GM21786 (cell line): ENCODE measurements around the gene ADH7.
"Not testable (repeated sequence)": the region's sequence is repeated elsewhere in the genome, so short reads cannot be mapped to it uniquely, and the experiment has no call there.

Experiments
- ATAC-seq: cut with Tn5 transposase; IDR thresholded peaks from one replicate; pipeline ENCODE4 v1.9.1; 2021; ENCODE audit not compliant: unreplicated experiment

The ADH7 gene

DNA sequence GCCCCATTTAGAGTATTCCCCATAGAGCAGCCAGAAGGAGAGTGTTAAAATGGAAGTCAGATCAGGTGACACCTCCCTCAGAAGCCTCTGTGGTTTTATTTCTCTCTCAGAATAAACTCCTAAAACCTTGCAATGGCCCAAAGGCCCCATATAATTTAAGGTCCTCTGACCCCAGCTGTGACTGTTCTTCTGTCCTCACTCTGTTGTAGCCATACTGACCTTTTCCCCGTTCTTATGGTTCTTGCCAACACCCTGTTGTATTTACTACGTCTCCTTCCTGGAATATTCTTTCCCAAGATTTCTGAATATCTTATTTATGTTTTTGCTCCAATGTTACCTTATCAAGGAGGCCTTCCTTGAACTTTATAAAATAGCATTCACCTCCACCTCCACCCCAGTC lies 18.0 kb downstream of the ADH7 start:
- ATAC-seq, result no peak

DNA sequence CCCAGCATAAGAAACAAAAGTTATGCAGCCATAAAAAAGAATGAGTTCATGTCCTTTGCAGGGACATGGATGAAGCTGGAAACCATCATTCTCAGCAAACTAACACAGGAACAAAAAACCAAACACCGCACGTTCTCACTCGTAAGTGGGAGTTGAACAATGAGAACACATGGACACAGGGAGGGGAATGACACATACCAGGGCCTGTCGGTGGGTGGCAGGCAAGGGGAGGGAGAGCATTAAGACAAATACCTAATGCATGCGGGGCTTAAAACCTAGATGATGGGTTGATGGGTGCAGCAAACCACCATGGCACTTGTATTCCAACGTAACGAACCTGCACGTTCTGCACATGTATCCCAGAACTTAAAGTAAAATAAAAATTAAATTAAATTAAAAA lies 19.4 kb downstream of the ADH7 start:
- not testable (repeated sequence) for ATAC-seq

DNA sequence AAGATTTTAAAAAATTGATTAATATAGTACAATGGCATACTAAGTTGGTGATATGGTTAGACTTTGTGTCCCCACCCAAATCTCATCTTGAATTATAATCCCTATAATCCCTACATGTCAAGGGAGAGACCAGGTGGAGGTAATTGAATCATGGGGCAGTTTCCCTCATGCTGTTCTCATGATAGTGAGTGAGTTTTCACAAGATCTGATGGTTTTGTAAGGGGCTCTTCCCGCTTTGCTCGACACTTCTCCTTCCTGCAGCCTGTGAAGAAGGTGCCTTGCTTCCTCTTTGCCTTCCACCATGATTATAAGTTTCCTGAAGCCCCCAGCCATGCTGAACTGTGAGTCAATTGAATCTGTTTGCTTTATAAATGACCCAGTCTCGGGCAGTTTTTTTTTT lies 20.2 kb downstream of the ADH7 start:
- ATAC-seq, result not testable (repeated sequence)

DNA sequence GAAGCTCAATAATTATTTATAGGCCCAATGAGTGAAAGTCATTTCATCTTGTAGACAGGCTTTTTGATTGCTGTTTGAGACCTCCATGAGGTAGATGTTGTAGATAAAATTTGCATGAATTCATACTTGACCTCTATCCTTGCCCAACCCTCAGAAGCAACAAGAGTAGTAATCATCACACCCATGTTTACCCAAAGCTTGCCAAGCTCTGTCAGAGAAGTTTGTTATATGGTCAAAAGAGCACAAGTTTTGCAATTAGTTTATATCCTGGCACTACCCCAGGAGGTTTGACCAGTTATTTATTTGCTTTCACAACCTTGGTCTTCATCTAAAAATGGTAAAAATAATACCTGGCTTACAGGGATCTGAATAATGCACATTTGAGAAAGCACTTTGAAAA lies 20.7 kb downstream of the ADH7 start:
- ATAC-seq, result no peak

DNA sequence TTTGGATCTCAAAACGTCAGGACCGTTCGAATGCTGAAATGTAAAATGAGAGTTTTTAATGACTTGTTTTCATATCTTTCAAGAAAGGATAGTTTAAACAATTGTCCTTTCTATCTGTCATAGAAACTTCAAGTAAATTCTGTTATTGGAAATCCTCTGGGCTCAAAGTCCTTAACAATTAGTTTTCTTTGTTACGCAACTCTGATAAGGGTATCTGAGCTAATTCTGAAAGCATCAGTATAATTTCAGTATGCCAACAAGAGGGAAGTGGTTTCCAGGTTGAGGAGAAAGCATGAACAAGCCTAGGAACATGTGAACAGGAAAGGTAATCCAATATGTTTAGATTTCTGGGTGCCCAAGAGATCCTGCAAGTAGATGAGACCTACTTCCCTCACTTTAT lies 22.0 kb downstream of the ADH7 start:
- ATAC-seq, result no peak

DNA sequence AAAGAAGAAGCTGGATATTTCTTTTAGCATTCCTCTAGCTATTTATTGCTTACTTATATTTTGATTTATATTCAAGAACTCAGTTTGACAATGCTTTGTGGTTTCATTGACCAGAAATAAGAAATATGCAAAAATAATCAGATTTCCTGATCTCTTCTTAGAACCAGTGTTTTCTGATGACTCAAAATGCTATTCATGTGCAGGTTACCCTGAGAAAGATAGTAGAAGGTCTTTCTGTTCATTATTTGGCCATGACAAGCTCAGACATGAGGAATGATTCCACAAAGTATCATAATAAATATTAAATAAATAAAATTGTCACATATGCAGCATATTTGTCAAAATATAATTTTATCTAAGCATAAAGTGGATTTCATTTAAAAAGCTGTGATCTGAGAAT lies 24.1 kb downstream of the ADH7 start:
- no peak for ATAC-seq

DNA sequence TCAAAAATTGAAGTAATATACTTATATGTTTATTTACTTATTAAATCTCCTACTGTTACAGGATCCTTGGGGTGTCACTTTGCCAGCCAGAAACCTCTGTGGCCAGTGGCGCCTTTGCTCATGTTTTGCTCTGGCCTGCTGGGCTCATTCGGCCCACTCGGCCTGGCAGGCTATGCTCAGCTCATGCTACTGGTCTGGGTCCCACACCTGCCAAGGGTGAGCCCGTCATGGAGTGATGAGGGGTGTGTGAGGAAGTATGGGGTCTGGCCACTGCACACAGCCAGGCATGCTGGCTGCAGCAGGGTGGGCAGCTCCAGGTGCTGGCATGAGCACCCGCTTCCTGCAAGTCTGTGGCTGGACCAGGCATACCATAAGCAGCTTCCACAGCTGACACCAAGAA lies 25.1 kb downstream of the ADH7 start:
- no peak for ATAC-seq

DNA sequence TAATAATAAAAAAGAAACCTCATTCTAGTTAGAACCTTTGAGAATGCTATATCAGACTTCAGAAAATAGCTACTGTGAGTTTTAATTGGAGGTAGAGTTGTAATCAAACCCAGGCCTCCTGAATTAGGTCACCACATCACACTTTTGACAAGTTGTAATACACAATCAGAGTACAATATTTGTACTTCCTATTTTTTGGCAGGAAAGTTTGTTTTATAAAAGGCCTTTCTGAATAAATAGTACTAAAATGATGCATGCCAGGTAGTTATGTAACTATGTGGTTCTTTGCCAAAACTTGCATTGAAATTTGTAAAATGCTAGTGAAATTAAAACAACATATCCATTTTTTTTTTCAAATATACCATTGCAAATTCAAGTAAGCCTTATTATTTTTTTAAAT lies 26.8 kb downstream of the ADH7 start:
- ATAC-seq, result no peak

DNA sequence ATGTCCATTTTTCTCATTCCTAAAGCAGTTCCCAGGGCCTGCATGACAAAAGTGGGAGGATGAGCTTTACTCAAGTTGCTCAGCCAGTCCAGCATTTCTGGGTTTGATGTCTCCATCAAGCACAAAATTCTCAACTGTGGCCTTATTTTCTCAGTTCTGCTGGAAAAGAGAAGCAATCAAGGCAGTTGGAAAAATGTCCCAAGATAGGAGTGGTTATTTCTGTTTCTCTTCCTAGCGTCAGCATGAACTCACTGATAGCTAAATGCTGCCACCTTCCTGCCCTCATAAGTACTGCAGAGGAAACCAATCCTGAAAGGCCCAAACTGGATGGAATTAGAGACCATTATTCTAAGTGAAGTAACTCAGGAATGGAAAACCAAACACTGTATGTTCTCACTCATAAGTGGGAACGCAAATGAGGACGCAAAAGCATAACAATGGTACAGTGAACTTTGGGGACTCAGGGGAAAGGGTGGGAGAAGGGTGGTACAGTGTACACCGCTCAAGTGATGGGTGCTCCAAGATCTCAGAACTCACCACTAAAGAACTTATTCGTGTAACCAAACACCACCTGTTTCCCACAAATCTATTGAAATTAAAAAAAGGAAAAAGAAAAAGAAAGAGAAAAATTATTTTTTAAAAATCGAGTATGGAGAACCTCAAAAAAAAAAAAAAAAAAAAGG lies 29.6 kb downstream of the ADH7 start:
- no peak for ATAC-seq

DNA sequence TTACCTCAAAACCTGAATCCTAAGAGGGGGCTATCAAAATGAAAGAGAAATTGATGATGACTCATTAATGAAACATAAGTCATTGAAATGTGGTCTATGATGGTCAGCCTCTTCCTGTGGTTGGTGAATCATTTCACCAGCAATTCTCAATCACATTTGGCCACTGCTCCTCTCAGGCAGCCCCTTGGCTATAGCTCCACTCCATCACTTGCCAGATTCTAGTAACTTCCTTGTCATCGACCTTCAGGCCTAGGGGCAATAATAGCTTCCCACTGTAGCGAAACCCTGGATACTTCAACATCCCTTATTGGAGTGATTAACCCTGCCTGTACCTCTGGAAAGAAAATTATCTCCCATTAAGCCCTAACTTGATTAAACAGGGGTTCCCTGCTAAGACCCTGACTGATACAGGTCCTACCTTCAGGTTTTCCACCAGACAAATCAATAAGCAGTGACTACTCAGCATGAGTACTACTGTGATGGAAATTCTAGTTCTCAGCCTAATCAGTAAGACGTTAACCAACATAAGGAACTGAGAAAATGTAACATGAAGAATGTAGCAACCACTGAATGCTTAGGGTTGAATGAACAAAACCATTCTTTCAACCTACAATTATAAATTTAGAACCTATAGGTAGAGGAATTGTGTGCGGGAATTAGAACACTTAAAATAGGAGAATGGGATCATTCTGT lies 30.4 kb downstream of the ADH7 start:
- peak; percentile 82 for ATAC-seq

DNA sequence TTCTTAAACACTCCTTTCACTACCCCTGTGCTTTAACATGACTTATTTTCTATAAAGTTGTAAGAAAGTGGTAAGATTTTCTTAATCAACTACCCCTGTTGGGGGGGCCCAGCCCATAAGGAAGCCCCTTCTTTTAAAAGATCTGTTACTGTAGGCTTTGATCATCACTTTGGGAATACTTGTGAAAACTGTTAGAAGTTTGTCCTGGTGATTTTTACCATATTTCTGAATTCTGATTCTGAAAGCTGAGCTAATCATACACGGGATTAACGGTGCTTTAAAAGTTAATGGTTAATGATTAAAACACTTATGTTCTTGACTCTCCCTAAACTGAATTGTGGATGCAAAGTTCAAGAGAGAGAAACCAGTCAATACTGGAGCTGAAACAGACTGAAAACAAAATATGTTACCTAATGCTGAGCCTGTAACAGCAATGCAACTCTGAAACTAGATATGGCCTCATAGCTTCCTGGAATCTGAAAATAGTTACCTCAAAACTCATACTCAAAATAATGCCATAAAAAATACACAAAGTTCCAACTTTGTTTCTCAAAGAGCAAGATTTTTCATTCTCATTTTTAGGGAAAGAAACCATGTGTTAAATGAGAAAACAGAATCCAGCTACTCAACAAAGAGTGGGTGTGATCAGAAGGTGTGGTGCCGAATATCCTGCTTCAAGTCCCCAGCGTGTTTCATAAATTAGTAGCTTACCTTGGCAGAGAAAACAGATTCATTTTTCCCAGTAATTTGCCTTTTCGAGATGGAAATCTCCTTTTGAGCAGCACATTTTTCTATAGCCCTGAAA lies 31.6 kb downstream of the ADH7 start:
- peak; percentile 71 for ATAC-seq

DNA sequence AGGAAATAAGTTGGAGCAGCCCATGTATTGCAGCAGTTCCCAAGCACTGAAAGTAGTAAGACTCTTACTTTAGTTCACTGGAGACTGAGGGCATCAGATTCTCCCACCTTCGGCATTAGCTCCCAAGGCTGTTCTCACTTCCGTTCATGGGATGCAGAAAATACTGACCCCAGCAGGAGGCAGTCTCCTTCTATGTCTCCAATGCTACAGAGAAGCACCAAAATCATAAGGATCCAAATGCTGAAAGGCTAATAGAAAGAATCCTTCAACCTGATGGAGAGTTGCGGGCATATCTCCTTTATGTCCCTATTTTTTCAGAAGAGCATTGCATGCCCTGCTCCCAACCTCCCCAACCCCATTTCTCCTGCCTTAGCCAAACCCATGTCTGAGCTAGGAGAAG lies 32.4 kb downstream of the ADH7 start:
- ATAC-seq, result no peak

DNA sequence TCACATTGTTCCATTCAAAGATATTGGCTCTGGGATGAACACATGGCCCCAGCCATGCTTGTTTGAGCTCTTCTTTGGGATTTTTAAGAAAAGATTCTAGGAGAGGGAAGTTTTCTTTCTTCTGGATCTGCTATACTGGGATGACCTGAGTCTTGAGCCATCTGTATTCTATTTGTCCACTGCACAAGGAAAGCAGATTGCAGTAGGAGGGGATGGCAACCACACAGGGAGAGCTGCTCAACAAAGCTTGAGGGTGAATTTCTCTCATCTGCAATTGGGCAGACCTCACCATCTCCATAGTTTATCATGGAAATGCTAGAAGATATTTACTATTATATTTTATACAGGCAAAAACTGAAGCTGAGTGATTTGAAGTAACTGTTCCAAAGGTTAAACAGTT lies 34.3 kb downstream of the ADH7 start:
- ATAC-seq, result no peak

DNA sequence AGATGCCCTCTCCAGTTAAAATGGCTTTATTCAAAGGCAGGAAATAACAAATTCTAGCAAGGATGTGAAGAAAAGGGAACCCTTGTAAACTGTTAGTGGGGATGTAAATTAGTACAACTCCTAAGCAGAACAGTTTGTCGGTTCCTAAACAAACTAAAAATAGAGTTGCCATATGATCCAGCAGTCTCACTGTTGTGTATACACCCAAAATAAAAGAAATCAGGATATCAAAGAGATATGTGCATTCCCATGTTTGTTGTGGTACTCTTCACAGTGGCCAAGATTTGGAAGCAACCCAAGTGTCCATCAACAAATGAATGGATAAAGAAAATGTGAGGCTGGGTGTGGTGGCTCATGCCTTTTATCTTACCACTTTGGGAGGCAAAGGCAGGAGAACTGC lies 36.1 kb downstream of the ADH7 start:
- ATAC-seq, result no peak

DNA sequence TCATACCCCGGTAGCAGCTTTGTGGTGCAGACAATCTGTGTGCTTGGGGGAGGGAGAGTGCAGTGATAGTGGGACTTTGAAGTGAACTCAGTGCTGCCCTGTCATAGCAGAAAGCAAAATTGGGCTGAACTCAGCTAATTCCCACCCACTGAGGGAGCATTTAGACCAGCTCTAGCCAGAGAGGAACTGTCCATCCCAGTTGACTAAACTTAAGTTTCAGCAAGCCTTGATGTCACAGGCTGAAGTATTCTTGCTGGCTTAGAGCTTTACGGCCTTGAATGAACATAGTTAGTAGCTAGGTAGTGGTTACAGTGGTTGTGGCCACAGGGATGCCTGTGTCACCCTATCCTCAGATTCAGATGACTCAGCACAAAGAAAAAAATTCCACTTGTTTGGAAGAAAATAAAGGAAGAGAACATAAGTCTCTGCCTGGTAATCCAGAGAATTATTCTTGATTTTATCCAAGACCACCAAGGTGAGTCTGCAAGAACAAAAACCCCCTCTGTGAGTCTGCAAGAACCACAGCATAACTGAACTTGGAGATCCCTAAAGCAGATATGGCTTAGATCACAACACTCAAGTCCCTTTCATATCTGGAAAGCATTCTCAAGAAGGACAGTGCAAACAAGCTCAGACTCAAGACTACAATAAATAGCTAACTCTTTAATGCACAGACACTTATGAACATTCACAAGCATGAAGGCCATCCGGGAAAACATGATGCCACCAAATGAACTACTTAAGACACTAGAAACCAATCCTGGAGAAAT lies 39.4 kb downstream of the ADH7 start:
- no peak for ATAC-seq

DNA sequence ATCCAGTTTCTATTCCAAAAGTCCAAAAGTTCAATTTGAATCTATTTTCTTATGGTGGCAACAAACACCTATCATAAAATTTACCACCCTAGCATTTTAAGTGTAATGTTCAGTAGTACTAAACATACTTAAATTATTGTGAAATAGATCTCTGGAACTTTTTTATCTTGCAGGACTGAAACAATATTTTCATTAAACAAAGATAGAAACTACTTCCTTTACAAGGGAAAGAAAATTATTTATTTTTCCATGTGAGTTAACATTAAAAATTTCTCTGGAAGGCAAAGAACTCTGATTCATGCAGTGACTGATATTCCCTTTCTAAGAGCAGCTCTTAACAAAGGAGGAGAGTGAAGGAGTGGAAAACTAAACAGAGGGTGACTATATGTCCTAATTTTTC lies 40.2 kb downstream of the ADH7 start:
- no peak for ATAC-seq

DNA sequence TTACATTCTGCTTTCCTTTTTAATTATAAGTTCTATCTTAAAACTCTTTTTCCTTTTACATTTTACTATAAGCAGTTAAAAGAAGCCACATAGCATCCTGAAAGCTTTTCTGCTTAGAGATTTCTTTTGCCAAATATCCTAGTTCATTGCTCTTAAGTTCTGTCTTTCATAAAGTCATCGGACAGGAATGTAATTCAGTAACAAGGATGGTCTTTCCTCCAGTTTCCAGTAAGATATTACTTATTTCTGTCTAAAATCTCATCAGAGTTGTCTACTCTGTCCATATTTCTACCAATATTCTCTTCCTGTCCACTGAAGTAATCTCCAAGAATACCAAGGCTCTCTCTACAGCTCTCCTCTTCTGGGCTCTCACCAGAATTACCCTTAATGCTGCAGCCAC lies 45.1 kb downstream of the ADH7 start:
- ATAC-seq, result no peak

DNA sequence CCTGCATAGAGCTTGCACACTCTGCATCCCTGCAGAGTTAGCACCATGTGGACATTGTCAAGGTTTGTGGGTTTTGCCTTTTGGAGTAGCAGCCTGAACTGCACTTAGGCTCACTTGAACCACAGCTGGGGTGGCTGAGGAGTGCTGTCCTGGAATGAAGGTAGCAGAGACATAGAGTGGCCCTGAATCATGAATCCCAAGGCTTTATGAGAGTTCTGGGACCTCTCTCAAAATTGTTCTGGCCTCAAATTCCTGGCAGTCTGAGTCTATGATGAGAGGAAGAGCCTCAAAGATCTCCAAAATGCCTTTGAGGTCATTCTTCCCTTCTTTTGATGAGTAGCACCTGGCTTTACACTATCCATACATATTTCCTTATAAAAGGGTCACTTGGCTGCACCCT lies 45.5 kb downstream of the ADH7 start:
- ATAC-seq, result no peak

DNA sequence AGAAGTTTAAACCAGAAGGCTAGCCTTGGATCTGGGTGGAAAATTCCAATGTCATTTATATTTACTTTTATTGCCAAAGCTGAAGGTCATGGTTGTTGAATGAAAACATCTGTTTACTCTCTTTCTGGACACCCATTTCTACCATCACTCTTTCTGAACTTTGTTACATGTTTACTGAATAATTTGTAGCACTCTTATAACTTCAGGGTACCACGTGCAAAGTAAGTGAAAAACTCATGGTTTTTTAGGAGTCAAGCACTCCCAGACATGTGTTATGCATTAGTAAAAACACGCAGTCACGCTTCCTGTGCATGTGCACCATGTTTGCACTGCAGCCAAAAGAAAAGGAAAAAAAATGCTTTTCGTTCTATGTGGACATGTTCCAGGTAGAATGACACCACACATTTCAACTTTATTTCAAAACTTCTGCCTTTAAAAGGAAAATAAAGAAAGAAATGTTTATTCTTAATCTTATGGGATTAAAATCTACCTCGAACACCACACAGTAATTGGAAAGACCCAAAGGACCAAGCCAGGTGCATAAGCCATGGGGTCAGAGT lies 51.2 kb downstream of the ADH7 start:
- ATAC-seq, result no peak

DNA sequence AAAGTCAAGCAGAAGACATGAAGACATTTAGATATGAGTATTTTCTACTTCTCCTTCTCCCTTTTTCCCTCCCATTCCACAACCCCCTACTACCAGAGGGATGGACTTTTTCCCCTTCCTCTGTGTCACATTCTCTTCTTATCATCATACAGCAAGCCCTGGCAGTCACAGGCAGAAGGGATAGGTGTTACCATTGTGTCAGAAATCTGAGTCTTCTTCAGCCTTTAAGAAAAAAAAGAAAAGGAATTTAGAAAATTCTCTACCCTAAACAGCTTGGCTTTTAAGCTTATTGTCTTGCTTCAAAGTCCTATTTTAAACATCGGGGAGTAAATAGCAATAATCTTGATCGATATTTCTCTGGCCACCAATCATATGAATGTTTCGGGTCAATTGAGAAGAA lies 51.7 kb downstream of the ADH7 start:
- ATAC-seq, result no peak

DNA sequence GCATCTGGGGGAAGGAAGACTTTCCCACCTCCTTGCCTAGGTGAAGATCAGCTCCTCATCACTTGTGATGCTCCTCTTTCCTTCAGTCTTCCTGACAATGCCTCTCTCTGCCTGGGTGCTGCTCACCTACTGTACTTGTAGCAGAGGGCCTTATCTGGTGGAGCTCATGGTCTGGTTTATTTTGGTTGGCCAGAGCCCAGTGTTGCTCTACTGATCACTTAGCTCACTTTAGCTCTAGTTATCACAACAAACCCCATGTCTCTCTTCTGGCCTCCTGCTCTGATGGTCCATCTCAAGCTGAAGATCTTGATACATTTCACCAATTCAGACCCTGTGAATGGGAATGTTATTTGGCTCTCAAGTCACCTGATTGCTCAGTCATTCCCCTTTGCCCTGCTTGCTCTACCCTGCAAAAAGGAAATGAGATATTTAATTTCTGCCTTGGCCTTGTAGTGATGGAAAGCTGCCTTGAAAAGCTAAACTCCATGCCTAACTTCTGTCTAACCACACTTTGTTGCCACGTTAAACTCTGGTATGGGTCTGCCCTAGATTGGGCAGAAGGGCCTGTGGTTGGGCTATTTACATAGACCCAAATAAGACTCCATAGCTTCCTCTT lies 52.3 kb downstream of the ADH7 start:
- ATAC-seq, result no peak
